Globus pallidus (tissue), 1 donor: ENCODE measurements around the gene SULT1C3.
"Not testable (repeated sequence)": the region's sequence is repeated elsewhere in the genome, so short reads cannot be mapped to it uniquely, and the experiment has no call there.

ENCODE experiments used
- DNase-seq: peaks from one replicate; pipeline ENCODE4 v3.0.0-alpha.2; 2015; ENCODE audit warnings: low spot score

SULT1C3 gene

GRCh38 chr2:108244667-108245414, 5.1 kb downstream of the SULT1C3 start:
- DNase-seq: no peak

DNA sequence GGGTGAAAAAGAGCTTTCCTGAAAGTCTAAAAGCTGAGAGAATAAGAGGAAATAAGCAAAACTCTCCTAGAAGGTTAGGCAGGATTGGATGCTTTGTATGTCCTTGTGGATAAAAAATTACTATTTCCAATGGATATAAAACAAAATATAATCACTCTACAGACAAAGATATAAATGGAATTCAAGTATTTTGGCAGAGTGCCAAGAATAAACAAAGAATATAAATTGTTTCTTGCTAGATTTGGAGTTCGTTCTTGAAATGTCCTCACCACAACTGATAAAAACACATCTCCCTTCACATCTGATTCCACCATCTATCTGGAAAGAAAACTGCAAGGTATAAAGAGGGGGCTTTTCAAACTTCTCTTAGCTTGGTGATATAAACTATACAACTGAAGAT, 13.3 kb downstream of the SULT1C3 start:
- no peak for DNase-seq

DNA sequence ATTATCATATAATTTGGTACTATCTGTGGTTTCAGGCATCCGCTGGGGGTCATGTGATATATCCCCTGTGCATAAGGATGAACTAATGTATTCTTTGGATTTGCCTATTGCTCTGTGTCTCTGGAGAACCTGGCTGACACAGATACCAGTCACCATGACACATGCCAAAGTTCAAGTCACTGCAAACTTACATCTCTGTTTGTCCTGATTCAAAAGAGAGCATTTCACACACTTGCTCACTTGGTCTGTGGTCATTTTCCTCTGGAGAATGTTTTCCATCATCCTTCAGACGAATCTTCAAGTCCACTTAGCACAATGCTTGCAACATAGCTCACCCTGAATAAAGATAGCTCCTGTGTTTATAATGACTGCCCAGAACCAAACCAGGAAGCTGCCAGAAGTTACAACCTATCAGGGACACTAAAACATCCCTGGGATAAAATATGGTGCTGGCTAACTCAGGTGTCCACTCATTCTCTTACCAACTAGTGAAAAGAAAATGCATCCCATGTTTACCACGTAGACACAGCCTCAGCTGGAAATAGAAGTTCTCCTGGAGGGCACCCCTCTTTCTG, 18.1 kb downstream of the SULT1C3 start:
- DNase-seq: no peak

DNA sequence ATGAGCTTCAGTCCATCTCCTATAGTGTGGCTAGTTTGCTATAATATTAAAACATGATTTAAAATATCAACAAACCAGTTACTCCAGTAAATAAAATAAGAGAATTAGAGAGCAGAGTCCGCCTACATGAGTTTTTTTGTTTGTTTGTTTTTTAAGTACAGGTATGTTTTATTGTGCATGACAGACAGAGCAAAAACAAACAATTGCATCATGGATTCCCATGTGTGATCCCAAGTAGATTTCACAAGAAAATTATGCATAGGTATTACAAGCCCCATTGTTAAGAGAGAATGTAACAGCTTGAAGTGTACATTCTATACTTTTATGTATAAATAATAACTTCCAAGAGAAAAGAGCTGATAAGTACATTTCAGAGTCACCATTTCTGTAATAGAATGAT, 21.0 kb downstream of the SULT1C3 start:
- no peak for DNase-seq

DNA sequence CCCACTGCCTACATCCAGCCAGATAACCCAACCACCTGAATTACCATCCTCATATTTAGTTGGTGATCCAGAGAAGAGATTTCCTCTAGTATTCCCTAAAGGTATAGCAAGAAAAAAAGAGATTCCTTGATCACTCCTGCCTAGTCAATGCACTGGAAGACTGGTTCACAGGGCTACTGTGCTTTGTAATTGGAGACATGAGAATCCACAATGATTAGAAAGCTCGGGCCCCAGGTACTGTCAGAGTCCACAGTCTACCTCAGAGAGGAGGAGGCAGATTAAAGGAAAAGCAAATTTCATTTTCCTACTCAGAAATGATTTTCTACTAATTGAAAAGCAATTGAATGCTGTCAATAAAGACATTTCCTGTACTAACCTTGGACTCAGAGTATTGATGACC, 22.3 kb downstream of the SULT1C3 start:
- no peak for DNase-seq

DNA sequence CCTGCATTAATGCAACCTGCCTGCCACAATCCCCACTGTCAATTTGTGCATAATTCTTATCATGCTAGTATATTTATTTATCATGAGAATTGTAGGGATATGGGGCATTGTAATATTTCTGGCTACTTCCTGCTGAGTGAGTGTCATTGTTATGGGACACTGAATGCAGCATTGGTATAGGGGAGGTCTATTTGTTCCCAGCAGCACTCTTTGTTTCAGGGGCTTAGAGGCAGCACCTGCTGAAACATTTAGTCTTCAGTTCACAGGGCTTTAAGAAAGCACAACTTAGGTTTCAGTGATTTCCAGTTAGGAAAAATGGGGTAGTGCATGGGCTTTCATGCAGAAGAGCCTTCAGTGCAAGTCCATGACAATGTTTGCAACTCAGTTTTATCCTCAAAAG, 23.6 kb downstream of the SULT1C3 start:
- DNase-seq: no peak

GRCh38 chr2:108266218-108266617, 26.4 kb downstream of the SULT1C3 start:
- no peak for DNase-seq

- DNase-seq: peak; percentile 17
Observed at GRCh38 chr2:108267101-108267500, 27.3 kb downstream of the SULT1C3 start.

- DNase-seq: no peak
Observed at GRCh38 chr2:108268001-108268400, 28.2 kb downstream of the SULT1C3 start.

- no peak for DNase-seq
Observed at GRCh38 chr2:108270346-108270745, 30.6 kb downstream of the SULT1C3 start.

DNA sequence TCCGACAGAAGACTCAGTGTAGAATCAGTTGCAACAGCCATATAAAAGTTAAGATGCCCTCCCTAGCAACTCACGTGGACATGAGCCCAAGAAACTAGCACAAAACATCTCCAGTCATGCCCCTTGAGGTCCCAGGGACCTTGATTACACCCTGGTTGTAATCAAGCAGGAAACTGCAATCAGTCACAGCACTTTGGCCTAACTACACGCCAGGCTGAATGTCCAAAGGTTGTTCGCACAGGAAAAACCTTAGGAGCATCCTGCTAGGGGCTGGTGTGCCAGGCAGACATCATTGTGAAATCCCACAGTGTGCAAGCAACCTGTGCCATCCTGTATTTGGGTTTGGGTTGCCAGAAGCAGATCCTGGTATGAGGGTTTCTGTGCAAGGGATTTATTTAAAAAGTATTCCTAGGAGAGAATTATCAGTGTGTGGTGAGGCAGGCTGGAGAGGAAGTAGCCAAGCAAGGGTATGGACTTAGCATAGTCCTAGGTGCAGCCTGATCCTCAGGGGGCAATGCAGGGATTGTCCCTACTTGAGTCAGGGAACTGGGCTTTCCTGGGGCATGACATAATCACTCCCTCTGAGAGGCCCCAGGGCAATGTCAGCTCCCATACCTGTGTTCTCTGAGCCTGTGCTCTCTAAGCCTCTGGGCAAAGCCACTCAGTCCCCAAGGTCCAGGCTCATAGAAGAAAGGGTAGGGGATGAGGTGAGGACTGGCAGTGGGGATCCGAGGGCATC, 31.2 kb downstream of the SULT1C3 start:
- no peak for DNase-seq

DNA sequence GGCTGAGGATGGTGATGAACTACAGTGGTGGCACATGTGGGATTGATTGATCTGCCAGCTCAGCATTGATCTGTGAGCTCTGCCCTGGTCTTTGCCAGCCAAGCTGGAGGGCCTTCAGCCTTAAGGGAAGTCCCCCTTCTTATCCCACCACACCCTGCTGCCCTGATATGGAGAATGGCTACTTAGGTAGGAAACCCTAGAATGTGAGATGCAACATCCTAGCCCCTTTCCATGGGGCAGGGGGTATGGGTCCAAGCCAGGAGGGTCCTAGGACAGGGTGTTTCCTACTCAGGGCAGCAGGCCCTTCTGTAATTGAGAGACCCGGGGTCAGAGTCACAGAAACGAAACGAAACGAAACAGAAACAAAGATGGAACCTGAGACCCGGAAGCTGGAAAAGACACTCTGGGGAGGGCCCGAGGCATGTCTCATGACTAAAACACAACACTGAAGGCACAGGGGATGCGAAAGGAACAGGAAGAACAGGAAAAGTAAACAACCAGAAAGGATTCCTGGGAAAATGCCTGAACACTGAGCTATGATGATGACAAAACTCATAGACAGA, 32.0 kb downstream of the SULT1C3 start:
- no peak for DNase-seq

GRCh38 chr2:108278631-108279030, 38.9 kb downstream of the SULT1C3 start:
- no peak for DNase-seq

- DNase-seq: no peak
Observed at GRCh38 chr2:108279468-108279867, 39.7 kb downstream of the SULT1C3 start.

- no peak for DNase-seq
Observed at GRCh38 chr2:108280466-108280865, 40.7 kb downstream of the SULT1C3 start.

GRCh38 chr2:108284566-108284965, 44.8 kb downstream of the SULT1C3 start:
- not testable (repeated sequence) for DNase-seq

- no peak for DNase-seq
Observed at GRCh38 chr2:108285616-108286015, 45.8 kb downstream of the SULT1C3 start.

DNA sequence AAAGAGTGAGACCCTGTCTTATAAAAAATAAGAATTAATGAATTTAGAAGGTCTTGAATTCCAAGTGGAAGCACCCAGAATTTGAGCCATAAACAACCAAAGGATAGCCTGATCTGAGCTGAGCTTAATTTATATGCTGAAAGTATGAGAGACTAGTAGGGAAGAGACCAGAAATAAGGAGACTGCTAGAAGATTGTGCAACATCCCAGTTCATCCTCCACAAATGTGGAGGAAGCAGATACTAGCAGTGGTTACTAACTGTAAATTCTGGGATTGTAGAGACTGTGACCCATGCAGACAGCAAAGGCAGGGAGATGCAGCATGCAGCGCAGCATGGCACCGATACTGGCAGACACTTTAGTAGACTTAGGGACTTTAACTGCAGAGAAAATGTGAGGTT, 47.4 kb downstream of the SULT1C3 start:
- no peak for DNase-seq

DNA sequence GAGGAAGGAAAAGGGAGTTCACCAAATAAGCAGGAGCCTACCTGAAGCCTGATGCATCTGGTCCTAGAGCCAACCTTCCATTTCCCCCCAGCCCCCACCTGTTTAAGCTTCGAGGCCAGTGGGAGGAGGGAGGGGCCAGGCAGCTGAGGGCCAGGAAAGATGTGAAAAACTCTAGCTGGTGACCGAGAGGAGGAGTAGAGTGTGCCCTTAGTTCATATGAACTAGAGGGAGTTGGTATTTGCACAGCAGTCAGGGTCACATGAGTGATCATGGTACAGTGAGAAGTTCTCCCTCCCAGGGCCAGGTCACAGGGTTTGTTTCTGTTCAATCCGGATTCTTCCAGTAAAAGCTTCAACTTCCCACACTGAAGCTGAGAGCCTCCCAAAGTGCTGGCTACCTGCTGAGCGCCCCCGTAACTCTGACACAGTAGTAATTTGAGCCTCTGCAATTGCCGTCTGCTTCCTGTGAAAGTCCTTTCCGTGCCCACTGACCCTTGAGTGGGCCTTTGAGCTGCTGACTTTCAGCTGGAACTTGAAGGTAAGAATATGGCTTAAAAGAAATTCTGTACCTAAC, 48.9 kb downstream of the SULT1C3 start, which contains the start of gene SULT1C2:
Gene SULT1C2, plus strand, starts transcription at position 362 of the 573 bp plus-strand sequence. CDS start 4,773 bp downstream, outside the sequence.
- DNase-seq: peak; percentile 3

DNA sequence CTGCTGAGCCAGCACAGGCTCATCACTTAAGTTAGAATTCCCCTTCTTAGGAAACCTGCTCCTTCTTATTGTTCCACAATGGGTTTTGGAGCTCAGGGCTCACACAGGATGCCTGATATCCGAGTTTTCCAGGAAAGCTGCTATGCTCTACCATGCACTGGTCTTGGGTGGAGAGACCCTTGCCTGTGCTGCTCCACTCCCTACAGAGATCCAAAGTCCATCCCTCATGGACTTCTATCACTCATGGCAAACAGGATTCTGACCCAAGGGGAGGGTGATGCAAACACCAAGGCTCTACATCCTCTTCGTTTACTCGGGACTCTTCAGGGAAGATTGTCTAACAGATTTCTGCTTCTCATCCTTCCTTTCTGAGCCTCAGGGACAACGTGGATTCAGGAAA, 54.1 kb downstream of the SULT1C3 start:
- DNase-seq: no peak

- no peak for DNase-seq
Observed at GRCh38 chr2:108297436-108298141, 57.8 kb downstream of the SULT1C3 start.

- DNase-seq: no peak
Observed at GRCh38 chr2:108301558-108301957, 61.8 kb downstream of the SULT1C3 start.
